ENCODE data around the gene NUP93.

- TF ChIP-seq CTCF (IDR thresholded peaks at IDR 0.05; ENCODE audit: poor library complexity) (no peak), EZH2 (IDR thresholded peaks at IDR 0.05; ENCODE audit: borderline replicate concordance) (no peak)
These were observed 138.2 kb downstream of the NUP93 start for GRCh38 chr16:56868175-56868574.

Data from hepatocyte (in vitro differentiated cells).